Measurements from ENCODE around the gene SLC22A31. TPM values are rescaled to one million over a fixed set of nuclear protein-coding genes. Genes with fewer than 3 reads are reported as not detected.
"Not testable (repeated sequence)": the region's sequence is repeated elsewhere in the genome, so short reads cannot be mapped to it uniquely, and the experiment has no call there.

Gene SLC22A31
- total RNA-seq, 1 donor from 2014 or later, result 6.1 TPM

DNA sequence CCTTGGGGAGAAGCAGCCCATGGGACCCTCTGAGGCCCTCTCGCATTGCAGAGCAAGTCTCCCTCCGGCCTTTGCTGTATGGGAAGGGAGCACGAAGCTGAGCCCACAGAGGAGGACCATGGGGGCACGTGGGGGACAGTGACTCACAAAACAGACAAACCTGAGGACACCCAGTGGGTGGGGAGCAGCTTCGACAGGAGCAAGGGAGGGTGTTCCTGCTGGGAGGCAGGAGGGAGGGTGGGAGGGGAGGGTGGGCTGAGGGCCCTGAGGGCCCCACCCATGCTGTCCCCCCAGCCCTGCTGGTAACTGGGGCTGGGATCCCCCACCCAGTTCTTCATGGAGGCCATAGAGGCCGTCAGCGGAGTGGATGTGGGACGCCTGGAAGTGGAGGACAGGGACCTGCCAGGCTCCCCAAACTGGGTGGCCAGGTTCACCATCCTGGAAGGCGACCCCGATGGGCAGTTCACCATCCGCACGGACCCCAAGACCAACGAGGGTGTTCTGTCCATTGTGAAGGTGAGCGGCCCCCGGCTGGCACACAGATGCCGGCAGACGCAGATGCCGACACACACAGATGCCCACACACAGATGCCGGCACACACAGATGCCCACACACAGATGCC, 12.5 kb downstream of the SLC22A31 start:
- H3K36me3 ChIP-seq (ENCODE audit: control insufficient read depth, insufficient read depth, low read length), result no peaks in the 10 kb centered on the region
- peaks cover 34% of the 10 kb centered on the region for H3K27me3 ChIP-seq (ENCODE audit: control insufficient read depth, insufficient read depth, low read length)
- H3K4me3 ChIP-seq (ENCODE audit: low read depth, low read length), result no peak overlapping the region
- TF ChIP-seq, protein P1, sequence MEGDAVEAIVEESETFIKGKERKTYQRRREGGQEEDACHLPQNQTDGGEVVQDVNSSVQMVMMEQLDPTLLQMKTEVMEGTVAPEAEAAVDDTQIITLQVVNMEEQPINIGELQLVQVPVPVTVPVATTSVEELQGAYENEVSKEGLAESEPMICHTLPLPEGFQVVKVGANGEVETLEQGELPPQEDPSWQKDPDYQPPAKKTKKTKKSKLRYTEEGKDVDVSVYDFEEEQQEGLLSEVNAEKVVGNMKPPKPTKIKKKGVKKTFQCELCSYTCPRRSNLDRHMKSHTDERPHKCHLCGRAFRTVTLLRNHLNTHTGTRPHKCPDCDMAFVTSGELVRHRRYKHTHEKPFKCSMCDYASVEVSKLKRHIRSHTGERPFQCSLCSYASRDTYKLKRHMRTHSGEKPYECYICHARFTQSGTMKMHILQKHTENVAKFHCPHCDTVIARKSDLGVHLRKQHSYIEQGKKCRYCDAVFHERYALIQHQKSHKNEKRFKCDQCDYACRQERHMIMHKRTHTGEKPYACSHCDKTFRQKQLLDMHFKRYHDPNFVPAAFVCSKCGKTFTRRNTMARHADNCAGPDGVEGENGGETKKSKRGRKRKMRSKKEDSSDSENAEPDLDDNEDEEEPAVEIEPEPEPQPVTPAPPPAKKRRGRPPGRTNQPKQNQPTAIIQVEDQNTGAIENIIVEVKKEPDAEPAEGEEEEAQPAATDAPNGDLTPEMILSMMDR (IDR thresholded peaks at IDR 0.05; ENCODE audit: insufficient read depth, low read length, poor library complexity, severe bottlenecking), result no peak
- DNase-seq (ENCODE audit: low read depth), result no peak

- Histone ChIP-seq H3K27me3 (ENCODE audit: control insufficient read depth, insufficient read depth, low read length) (peaks cover 32% of the 10 kb centered on the region), H3K36me3 (ENCODE audit: control insufficient read depth, insufficient read depth, low read length) (no peaks in the 10 kb centered on the region), H3K4me3 (ENCODE audit: low read depth, low read length) (no peak overlapping the region)
- no peak for DNase-seq (ENCODE audit: low read depth)
- TF ChIP-seq, protein P1 (IDR thresholded peaks at IDR 0.05; ENCODE audit: insufficient read depth, low read length, poor library complexity, severe bottlenecking), result no peak
Measured at GRCh38 chr16:89187032-89187769, 13.1 kb downstream of the SLC22A31 start.

DNA sequence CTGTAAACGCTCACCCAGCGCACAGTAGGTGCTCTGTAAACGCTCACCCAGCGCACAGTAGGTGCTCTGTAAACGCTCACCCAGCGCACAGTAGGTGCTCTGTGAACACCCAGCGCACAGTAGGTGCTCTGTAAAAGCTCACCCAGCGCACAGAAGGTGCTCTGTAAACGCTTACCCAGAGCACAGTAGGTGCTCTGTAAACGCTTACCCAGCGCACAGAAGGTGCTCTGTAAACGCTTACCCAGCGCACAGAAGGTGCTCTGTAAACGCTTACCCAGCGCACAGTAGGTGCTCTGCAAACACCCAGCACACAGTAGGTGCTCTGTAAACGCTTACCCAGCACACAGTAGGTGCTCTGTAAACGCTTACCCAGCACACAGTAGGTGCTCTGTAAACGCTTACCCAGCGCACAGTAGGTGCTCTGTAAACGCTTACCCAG, 13.7 kb downstream of the SLC22A31 start:
- DNase-seq (ENCODE audit: low read depth); H3K4me3 ChIP-seq (ENCODE audit: low read depth, low read length); H3K36me3 ChIP-seq (ENCODE audit: control insufficient read depth, insufficient read depth, low read length): not testable (repeated sequence)
- peaks cover 28% of the 10 kb centered on the region for H3K27me3 ChIP-seq (ENCODE audit: control insufficient read depth, insufficient read depth, low read length)

- H3K4me3 ChIP-seq (ENCODE audit: low read depth, low read length); DNase-seq (ENCODE audit: low read depth); H3K36me3 ChIP-seq (ENCODE audit: control insufficient read depth, insufficient read depth, low read length): not testable (repeated sequence)
- H3K27me3 ChIP-seq (ENCODE audit: control insufficient read depth, insufficient read depth, low read length), result peaks cover 22% of the 10 kb centered on the region
Measured at GRCh38 chr16:89185887-89186592, 14.3 kb downstream of the SLC22A31 start.

GRCh38 chr16:89184933-89185794, 15.2 kb downstream of the SLC22A31 start:
- TF ChIP-seq, protein P1 (IDR thresholded peaks at IDR 0.05; ENCODE audit: insufficient read depth, low read length, poor library complexity, severe bottlenecking), result no peak
- no peaks in the 10 kb centered on the region for H3K36me3 ChIP-seq (ENCODE audit: control insufficient read depth, insufficient read depth, low read length)
- no peak overlapping the region for H3K4me3 ChIP-seq (ENCODE audit: low read depth, low read length)
- H3K27me3 ChIP-seq (ENCODE audit: control insufficient read depth, insufficient read depth, low read length), result peaks cover 14% of the 10 kb centered on the region
- no peak for DNase-seq (ENCODE audit: low read depth)

DNA sequence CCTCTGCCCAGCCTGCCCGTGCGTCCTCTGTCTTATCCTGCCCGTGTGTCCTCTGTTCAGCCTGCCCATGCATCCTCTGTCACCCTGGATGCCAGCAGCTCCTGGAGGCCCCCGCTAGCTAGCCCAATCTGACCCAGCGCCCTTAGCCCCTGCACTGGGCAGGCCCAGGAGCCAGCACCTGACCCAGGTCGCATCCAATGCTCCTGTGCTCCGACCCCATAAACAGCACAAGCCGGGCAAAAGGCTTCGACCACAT, 15.7 kb downstream of the SLC22A31 start:
- TF ChIP-seq, protein P1 (IDR thresholded peaks at IDR 0.05; ENCODE audit: insufficient read depth, low read length, poor library complexity, severe bottlenecking), result no peak
- no peak for DNase-seq (ENCODE audit: low read depth)
- Histone ChIP-seq H3K4me3 (ENCODE audit: low read depth, low read length) (no peak overlapping the region), H3K27me3 (ENCODE audit: control insufficient read depth, insufficient read depth, low read length) (peaks cover 12% of the 10 kb centered on the region), H3K36me3 (ENCODE audit: control insufficient read depth, insufficient read depth, low read length) (no peaks in the 10 kb centered on the region)
